GM03348 (cell line): Measurements from ENCODE around the gene RIPOR2.
"Not testable (repeated sequence)": the region's sequence is repeated elsewhere in the genome, so short reads cannot be mapped to it uniquely, and the experiment has no call there.

Source experiments
- DNase-seq: peaks from one replicate; pipeline ENCODE4 v3.0.0; 2012; ENCODE audit warnings: low spot score

The RIPOR2 gene

GRCh38 chr6:24926647-24927046 is 9.1 kb downstream of the RIPOR2 start:
- not testable (repeated sequence) for DNase-seq

DNA sequence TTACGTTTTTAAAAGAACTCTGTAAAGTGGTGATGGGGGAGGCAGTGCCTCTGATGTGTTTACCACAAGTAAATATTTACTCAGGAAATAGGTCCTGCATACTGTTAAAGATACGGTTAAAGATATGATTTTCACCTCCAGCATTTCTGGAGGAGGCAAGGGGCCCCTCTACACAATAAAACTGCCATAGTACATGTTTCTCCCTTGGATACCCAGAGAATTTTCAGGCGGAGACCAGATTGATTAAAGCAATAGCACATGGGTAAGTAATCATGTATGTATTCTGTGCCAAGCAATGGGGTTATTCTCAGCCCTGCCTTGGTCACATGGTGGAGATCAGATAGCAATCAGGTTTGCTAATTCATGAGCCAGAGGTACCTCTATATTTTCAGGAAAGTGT is 9.6 kb downstream of the RIPOR2 start:
- no peak for DNase-seq

GRCh38 chr6:24925661-24926060 is 10.1 kb downstream of the RIPOR2 start:
- DNase-seq = no peak

GRCh38 chr6:24924580-24925356 is 11.0 kb downstream of the RIPOR2 start:
- no peak for DNase-seq

DNA sequence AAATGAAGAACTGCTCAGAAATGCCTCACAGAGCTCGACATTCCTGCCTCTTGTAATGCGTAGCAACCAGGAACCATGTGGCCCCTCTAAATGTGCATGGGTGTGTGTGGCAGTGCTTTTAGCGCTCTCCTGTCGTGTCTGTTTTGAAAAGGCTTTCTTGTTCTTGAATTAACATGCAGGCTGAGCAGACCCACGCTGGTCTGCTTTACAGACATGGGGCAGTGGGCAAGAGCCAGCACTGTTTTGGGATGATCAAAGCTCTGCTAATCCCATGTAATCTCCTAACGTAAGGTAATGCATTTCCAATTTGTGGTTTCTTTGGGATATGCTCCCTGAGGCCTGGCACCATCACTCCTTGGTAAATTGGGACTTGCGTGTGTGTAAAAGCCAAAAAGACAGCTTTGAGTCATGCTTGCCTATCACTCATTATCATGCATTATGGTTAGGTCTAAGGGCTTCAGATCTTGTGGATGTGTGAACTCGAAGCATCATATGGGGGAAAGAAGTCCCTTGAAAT is 11.8 kb downstream of the RIPOR2 start:
- no peak for DNase-seq

GRCh38 chr6:24922814-24923213 is 12.9 kb downstream of the RIPOR2 start:
- no peak for DNase-seq

GRCh38 chr6:24922170-24922569 is 13.6 kb downstream of the RIPOR2 start:
- DNase-seq = no peak

- DNase-seq = no peak
Measured at GRCh38 chr6:24920136-24920535, 15.6 kb downstream of the RIPOR2 start.

DNA sequence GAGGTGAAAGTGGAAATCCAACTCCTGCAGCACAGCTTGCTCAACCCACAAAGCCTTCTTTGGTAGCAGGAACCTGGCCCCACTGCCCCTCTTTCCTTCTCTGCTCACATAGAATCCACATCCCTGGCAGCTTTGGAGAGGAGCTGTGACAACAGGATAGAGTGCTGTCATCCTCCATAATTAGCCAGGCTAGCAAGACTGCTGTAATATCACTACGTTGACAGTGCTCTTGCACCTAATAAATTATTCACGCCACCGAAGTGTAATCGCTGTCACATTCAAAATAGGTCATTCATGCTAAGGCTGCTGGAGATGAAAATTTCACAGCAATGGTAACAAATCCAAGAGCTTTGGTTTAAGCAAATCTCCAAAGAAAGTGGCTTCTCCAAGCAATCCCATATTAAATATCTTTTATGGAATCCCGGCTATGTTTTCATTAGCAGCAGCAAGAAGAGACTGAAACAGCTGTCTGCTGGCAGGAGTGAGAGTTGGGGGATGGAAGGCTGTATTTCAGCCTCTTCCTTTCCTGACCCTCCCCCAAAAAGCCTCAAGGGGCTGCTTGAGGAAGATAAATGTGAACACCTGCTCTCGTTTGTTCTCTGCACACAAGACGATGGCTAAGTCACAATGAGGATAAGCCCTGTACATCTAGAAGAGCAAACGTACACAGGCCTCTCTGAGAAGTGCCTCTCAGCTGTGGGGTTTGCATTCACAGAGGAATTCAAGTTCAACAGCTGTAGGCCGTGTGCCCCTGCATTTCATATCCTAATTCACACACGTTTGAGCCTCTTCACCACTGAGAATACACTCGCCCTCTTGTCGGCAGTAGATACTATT is 16.5 kb downstream of the RIPOR2 start:
- DNase-seq = no peak

- no peak for DNase-seq
Measured at GRCh38 chr6:24918641-24919055, 17.1 kb downstream of the RIPOR2 start.

GRCh38 chr6:24916496-24916895 is 19.3 kb downstream of the RIPOR2 start:
- DNase-seq = no peak

GRCh38 chr6:24915641-24916040 is 20.1 kb downstream of the RIPOR2 start:
- no peak for DNase-seq

- not testable (repeated sequence) for DNase-seq
Measured at GRCh38 chr6:24914082-24914481, 21.7 kb downstream of the RIPOR2 start.

- DNase-seq = no peak
Measured at GRCh38 chr6:24911796-24912382, 23.9 kb downstream of the RIPOR2 start.

GRCh38 chr6:24910961-24911725 is 24.6 kb downstream of the RIPOR2 start:
- DNase-seq = peak; percentile 73

DNA sequence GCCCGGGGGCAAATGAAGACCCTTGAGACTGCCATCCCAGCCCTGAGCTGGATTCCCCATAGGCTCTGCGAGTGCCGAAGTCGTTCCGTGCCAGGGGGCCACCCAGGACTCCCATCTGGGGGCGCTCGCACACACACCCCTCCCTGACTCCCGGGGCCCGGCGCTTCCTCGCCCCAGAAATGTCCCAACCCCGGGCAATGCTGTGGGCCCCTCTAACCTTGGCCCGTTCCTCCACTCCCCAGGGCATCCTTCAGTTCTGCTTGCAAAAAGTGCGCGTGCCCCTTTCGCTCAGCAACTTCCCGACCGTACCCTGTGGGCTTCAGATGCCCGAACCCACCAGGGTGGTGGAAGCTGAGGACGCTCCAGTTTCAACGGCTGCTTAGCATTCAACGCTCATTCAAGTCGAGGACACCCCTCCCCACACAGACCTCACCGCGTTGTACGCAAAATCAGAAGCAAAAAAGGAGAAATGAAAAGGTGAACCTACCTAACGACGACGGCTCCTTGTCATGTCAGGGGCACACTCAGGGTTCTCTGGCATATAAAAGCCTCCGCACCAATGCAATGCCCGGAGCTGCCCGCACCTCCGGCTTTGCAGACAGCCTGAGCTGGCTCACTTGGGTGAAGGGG is 25.3 kb downstream of the RIPOR2 start:
- peak; percentile 45 for DNase-seq

GRCh38 chr6:24909241-24910216 is 26.2 kb downstream of the RIPOR2 start:
- DNase-seq = no peak

GRCh38 chr6:24908650-24909035 is 27.1 kb downstream of the RIPOR2 start:
- DNase-seq = peak; percentile 43

DNA sequence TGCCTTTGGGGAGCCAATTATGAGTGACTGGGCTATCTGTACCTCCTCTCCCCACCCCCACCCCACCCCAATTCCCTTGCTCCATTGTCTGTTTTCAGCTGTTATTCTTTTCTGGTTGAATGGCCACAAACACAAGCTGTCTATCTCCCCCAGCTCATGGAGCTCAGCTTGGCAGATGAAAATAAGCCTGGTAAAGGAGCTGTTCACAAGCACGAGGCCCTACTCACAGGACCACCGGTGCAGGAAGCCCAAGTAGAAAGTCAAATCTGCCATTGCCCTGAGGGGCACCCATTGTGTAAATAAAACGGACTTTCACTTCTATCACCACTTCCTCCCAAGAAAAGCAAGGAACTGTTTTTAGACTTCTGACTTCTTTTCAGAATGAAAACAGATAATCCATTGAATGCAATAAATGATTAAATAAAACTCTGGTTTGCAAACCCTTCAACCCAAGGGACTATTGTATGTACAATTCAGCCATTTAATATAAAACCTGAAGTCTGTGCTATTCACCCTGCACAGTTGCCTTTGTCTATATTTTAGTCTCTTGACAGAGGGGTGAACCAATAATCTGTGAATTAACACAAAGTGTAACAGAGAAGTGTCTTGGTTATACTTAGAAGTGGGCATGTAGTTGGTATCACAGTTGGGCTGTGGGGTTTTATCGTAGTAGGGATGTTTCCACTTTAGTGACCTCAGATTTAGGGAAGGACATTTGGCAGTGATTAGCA is 27.7 kb downstream of the RIPOR2 start:
- no peak for DNase-seq

DNA sequence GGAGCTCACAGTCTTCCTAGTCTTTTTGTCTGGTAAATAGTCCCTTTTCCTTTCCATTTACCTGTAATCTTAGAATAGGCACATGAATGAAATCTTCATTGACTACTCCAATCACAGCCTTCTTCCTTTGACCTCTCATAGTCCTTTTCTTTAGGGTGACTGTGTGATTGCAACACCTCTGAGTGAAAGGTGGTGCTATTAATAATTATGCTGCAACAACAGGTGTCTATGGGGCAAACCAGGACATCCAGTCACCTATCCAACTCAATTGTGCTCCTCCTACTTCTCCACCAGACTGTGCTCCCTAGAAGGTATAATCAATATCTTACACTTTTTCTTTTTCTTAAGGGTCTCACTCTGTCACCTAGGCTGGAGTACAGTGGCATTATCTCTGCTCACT is 29.4 kb downstream of the RIPOR2 start:
- DNase-seq = no peak
